Measurements from ENCODE around the gene DLGAP1.

DLGAP1 gene

GRCh38 chr18:3920832-3921231 lies 534.3 kb downstream of the DLGAP1 start:
- DNase-seq = no peak

DNA sequence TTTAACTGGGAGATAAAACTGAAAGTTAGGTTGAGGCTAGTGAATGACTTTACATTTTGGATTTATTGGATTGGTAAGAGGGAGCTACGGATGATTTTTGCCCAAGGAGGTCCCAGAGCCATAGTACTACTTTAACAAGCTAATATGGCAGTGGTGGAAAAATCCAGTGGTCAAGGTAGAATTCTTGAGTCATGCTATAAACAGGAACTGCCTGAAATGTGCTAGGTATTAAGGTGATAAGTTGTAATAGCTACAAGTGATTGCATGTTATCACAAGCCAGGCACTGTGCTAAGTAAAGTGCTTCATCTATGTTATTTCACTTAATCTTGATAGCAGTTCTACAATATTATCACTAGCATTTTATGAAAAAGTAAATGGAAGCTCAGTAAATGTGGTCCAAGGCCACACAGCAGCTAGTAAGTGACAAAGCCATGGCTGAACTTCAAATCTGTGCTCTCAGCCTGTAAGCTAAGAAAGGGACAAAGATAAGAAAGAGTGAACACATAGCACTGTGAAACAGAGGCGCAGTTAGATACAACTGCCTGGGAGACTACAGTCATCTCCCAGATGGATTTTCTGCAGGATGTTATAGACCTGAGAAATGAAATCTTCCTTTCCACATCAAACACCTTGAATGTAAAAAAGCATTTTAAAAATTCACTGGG lies 535.6 kb downstream of the DLGAP1 start:
- no peak for DNase-seq

DNA sequence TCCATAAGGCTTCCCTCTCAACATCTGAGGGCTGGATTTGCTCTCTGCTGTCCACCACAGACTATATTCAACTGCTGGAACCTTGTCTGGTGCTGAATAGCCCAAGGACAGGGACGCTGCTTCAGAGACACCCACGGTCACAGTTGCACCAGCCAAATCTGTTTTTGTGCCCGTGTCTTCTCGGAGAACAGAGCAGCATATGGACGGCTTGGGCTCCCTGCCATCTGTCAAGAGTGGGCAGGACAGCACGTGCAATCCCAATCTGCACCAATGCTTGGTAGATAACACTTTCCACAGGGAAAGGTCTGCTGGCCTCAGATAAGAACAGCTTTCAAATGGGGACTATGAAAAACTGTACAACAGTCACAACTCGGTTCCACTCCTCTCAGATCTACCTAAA lies 539.0 kb downstream of the DLGAP1 start:
- DNase-seq = no peak

GRCh38 chr18:3914833-3915610 lies 540.1 kb downstream of the DLGAP1 start:
- DNase-seq = peak; percentile 11

GRCh38 chr18:3914109-3914508 lies 541.0 kb downstream of the DLGAP1 start:
- no peak for DNase-seq

DNA sequence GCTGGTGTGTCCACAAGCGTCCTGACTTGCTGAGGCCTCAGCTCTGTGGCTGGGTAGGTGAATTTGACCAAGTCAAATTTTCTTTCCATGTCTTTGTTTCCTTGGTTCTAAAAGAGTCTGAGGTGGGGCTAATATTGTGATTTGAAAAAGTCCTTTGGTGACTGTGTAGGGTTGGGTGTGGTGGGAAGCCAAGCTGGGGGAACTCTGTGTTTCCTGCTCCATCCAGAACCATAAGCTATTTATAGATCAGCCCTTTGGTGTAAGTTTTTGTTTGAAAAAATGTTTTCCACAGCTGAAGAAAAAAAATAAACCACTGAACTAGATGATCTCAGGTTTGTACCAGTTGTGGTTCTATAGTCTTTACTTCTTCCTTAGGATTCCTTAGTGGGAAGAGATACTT lies 542.4 kb downstream of the DLGAP1 start:
- no peak for DNase-seq

GRCh38 chr18:3911413-3911812 lies 543.7 kb downstream of the DLGAP1 start:
- DNase-seq = no peak

DNA sequence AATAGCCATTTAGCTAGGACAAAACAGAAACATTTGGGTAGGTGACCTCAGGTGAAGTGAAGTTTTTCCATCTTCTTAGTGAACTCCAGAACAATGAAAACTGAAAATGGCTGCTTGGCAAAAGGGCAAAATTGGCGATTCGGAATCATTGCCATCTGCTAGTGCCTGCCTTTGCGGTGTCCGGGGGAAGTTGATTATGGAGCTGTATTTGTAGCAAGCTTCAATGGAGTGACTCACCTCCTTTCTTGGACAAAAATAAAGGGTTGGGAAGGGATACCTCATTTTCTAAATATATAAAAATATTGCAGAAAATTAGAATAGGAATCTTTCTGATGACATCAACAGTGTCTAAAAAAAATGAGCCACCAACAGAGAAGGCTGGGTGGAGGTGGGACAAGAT lies 544.6 kb downstream of the DLGAP1 start:
- DNase-seq = no peak

- no peak for DNase-seq
These were observed 547.2 kb downstream of the DLGAP1 start for GRCh38 chr18:3907955-3908354.

DNA sequence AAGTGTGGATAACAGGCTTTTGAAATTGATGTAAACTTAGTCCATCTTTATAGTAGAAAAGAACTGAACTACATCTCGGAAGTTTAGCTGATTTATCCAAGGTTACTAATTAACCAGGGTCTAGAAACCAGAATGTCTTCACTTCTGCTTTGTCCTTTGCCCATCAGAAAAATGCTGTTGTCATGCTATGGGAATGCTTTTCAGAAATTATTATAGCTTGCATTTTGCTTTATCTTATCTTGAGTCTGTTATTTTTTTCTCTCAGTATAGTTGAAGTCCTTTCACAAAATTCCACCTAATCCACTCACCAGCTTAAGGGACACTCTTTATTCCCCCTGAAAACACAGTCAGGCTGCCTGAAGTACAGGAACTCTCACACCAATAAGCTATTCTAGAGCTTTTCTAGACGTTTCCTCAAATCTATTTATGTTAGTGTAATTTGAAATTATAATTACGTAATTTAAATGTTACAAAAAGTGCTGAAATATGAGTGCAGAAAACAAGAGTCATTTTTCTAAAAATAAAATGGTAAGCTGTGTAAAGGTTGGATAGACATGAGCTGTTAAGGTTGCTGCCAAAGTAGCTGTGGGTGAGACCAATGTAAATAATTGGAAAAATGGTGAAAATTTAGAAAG lies 548.9 kb downstream of the DLGAP1 start:
- DNase-seq = no peak

GRCh38 chr18:3903337-3903736 lies 551.8 kb downstream of the DLGAP1 start:
- no peak for DNase-seq

DNA sequence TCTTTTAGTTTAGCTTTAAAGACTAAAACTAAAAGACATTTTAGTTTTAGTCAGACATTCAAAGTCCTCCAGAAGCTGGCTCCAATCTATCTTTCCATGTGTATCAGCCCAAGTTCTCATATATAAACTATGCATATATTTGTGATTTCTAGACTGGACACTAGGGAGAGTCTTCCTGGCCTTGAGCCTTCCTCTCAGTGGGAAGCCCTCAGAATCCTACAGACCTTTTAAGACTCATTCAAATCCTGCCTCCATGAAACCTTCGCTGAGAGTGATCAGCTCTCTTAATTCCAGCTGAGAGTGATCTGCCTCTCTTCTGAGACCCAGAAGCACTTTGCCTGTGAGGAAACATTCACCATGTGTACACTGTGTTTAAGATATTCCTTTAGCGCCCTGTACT lies 552.4 kb downstream of the DLGAP1 start:
- DNase-seq = no peak

GRCh38 chr18:3901811-3902210 lies 553.3 kb downstream of the DLGAP1 start:
- DNase-seq = no peak

DNA sequence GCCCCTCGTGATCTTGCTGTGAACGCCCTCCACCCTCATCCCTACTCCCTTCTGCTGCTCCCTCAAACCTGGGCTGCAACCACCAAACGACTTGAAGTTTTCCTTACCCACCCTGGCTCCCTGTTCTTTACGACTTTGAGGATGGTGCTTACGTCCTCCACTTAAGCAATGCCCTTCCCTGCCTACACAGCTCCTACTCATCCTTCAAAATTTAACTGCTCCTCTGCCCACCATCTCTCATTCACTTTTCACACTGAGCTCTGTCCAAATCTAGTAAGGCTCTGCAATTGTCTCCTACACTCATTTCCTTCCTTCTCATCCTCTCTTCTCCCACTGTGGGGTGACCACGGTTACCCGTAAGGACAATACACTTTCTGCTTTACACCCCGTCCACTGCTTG lies 554.1 kb downstream of the DLGAP1 start:
- DNase-seq = no peak

DNA sequence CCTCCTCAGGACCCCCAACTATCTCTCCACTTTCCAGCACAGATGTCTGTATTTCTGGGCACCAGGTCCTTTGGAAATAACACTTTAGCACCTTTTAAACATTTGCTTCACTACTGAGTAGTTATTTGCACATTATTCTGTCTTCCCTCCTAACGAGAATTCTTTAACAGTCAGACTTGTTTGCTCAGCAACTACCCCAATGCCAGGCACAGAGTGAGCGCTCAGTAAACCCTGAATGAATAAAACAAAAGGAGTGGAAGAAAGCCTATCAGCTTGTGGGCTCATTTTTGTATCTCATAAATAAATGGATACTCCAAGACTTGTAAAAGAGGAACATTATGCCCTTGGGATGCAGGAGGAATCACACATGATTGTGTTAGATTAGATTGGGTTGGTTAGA lies 554.8 kb downstream of the DLGAP1 start:
- DNase-seq = no peak

DNA sequence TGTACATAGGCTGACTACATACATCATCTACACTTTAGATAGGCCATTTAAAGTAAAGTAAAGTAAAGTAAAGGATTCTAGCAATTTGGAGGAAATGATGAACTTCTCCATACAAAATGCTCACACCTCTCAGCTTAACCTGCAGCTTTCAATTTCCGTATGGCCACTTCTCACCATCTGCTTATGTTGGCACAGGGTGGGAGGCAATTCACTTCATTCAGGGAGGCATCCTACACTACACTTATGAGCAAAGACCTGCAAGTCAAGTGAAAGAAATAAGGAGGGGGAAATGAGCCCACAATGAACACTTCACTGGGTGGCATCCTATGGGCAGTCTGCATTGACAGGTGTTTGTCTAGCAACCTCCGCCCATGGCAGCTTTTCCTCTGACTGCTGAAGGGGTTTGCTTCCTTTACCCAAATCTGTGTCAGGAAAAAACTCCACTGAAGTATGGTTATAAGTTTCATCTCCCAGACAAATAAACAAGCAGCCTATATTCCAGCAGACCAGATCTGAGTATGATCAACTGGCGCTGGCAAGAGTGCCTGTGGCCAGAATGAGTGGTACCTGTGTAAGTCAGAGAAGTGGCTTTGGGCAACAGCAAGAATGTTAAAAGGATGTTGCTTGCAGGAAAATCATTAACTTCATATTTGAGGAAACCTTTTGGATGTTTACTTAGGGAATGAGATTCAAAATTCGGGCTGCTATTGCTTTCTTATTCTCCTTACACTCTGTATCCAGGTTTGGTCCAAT lies 556.1 kb downstream of the DLGAP1 start:
- no peak for DNase-seq

DNA sequence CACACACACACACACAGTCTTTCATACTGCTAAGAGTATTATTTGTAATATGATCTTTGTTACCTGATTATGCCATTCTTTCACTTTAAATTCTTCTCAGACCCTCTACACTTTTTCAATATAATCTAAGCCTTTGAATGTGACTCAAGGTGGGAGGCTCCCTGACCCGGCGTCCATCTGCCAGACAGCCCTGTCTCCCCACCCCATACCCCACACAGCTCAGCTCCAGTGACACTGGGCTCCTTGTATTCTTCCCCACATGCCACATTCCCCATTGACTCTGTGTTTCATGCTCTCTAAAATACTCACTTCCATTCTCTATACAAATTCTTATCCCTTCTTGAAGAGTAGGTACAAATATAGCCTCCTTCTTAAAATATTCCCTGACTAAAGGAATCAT lies 563.0 kb downstream of the DLGAP1 start:
- no peak for DNase-seq

DNA sequence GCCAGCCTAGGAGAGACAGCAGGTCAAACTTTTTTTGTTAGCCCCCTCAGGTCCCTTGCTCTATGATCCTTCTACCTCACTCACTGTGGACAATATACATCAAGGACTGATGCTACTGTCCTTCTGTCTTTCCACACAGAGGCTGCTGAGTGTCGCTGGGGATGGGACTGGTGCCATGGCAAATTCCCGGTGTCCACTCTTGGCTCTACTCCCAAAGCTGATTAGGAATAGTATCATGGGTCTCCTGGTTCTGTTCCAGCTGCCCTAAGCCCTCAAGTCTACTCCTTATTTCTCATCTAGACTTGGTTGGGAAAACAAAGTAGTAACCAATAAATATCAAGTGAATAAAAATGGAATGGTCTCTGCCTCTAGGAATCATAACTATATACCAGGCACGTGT lies 563.9 kb downstream of the DLGAP1 start:
- DNase-seq = no peak

DNA sequence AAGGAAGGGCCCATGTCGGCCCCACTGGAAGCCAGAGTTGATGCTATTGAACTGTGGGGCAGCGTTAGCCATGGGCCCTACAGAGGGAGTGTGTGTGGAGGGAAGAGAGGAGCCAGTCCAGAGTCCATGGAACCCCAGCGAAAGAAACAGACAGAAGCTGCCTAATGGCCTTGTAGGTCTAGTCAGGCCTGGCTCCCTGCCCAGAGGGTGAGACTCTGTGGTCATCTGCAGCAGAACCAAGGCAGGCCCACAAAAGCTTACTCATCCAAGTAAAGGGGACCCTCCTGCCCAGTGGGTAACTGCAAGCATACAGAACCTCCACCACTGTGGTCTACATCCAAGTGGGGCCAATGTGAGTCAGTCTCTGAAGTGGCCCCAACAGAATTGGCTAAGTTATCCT lies 565.3 kb downstream of the DLGAP1 start:
- no peak for DNase-seq

GRCh38 chr18:3889121-3889520 lies 566.0 kb downstream of the DLGAP1 start:
- no peak for DNase-seq

DNA sequence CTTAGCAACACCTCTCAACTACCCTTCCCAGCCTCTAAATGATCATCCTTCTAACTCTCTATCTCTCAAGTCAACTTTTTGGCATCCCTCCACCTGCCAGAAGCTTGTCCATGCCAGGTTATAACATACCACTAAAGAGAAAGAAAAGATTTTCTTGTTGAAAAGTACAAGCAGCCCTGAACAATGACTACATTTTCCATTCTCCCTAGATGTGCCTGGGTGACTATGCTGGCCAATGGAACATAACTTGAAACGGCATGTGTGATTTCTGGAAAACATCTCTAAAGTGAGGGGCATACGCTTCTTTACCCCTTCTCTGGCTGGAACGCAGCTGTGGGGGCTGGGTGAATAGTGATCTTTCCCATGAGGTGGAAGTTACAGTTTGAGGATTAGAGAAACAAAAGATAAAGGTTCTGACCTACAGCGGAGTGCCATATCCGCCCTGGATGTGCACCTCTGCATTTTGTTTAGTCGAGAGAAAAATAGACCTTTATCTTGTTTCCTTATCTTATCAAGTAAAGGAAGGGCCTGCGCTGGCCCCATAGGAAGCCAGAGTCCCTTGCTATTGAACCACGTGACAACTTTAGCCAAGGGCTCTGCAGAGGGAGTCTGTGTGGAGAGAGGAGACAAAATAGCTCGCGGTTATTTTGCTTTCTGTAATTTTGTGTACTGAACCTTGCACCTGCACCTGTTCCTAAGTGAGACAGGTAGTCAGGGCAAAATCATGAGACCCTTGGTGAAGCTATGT lies 568.4 kb downstream of the DLGAP1 start:
- DNase-seq = no peak

DNA sequence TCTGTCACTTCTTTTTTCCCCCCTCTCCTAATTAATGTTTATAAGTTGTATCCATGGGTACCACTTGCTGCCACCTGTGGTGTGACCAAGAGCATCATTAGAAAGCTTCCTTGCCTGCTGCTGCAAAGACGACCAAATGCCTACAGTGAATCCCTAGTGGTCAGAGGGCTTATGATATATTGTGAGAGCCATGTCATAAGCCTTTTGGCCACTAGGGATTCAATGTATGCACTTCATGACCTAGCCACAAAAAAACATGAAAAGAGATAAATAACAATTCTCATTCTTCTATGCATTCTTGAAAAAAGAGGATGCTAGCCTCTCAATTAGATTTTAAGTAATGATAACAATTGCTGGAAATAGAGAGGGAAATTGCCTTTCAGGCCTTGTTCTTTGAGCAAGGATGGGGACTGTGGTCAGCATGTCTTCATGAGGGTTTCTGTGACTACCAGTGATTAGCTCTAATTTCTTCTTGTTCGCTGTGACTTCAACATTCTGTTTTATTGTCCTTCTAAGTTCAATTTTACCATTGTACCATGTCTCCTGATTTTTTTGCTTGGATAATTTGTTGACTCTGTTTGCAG lies 569.8 kb downstream of the DLGAP1 start:
- peak; percentile 28 for DNase-seq

DNA sequence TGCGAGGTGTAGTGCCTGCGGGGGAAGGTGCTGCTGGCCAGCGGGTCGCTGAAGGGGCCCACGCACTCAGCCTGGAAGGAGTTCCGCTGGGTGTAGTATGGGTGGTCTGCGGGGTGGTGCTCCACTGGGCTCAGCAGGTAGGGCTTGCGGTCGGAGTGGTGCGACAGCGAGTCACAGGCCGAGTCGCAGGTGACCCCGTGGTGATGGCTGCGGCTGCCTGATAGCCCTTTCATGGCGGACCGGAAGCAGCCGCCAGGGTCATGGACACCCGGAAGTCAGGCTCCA lies 575.3 kb downstream of the DLGAP1 start:
- no peak for DNase-seq

Data from RPMI8226 (cell line).